Cardiac fibroblast (primary cell): ENCODE measurements around the gene HIRIP3.
"Not testable (repeated sequence)": the region's sequence is repeated elsewhere in the genome, so short reads cannot be mapped to it uniquely, and the experiment has no call there.

ENCODE experiments used
- DNase-seq, 2 donors: peaks; one replicate each; pipeline versions ENCODE4 v3.0.0 to v3.0.0-alpha.2; 2010; ENCODE audit warnings: low read depth in 2 of 2
- H3K4me3 ChIP-seq, 2 donors: replicated peaks in 1 of 2; 1 replicate in 1 of 2; 2 replicates in 1 of 2; pipeline ENCODE4 v1.5.1; 2011; ENCODE audit warnings: low read depth in 2 of 2, low read length in 2 of 2, mild to moderate bottlenecking in 2 of 2, moderate library complexity in 1 of 2
- CTCF ChIP-seq: IDR thresholded peaks from one replicate; pipeline ENCODE4 v1.5.1; 2011; ENCODE audit warnings: low read depth, mild to moderate bottlenecking, low read length, inconsistent platforms

HIRIP3 gene

GRCh38 chr16:29962344-29962994 lies 32.9 kb downstream of the HIRIP3 start:
- TF ChIP-seq CTCF = no peak
- H3K4me3 ChIP-seq = peak overlapping the region; percentile 73 to 82
- DNase-seq = peak; percentile 40 to 64

- TF ChIP-seq CTCF = peak; percentile 30
Measured at GRCh38 chr16:29961479-29962343, 33.7 kb downstream of the HIRIP3 start, which contains the start of gene TMEM219. Gene TMEM219 (plus strand): TSS chr16:29962079. CDS start chr16:29963144, 1,065 bp downstream.

GRCh38 chr16:29961127-29961478 lies 34.3 kb downstream of the HIRIP3 start:
- DNase-seq = no peak
- H3K4me3 ChIP-seq = peak overlapping the region; percentile 63 to 73
- no peak for TF ChIP-seq CTCF

More at GRCh38 chr16:29961479-29962343, 33.7 kb downstream of the HIRIP3 start, which contains the start of gene TMEM219:
- peak within 1 kb of the TSS; percentile 73 to 82 for H3K4me3 ChIP-seq
- peak; percentile 84 to 91 for DNase-seq

GRCh38 chr16:29959821-29960220 lies 35.6 kb downstream of the HIRIP3 start:
- not testable (repeated sequence) for H3K4me3 ChIP-seq

GRCh38 chr16:29959293-29959692 lies 36.1 kb downstream of the HIRIP3 start:
- TF ChIP-seq CTCF = no peak
- DNase-seq = no peak
- no peak overlapping the region for H3K4me3 ChIP-seq

More at GRCh38 chr16:29959821-29960220, 35.6 kb downstream of the HIRIP3 start:
- not testable (repeated sequence) for DNase-seq

- TF ChIP-seq CTCF = no peak
- H3K4me3 ChIP-seq = no peak overlapping the region
- no peak for DNase-seq
Measured at GRCh38 chr16:29958756-29959155, 36.7 kb downstream of the HIRIP3 start.

- peak; percentile 12 for TF ChIP-seq CTCF
- no peak for DNase-seq
- H3K4me3 ChIP-seq = no peak overlapping the region
Measured at GRCh38 chr16:29951625-29952365, 43.6 kb downstream of the HIRIP3 start.
